Peyer's patch (tissue), 4 donors: ENCODE results near the gene CCDC81. TPM values are rescaled to one million over a fixed set of nuclear protein-coding genes. Genes with fewer than 3 reads are reported as not detected.

Experiments
- DNase-seq, 3 donors: peaks; one replicate each; pipeline ENCODE4 v3.0.0-alpha.2; 2017 to 2019
- H3K27ac ChIP-seq, 4 donors: fragments of 200-600 bp; sonication (generic); one replicate each; pipeline ENCODE4 v1.5.1; 2016 to 2019
- H3K27me3 ChIP-seq, 2 donors: fragments of 200-600 bp; sonication (generic); one replicate each; pipeline ENCODE4 v1.5.1; 2019
- H3K36me3 ChIP-seq, 3 donors: fragments of 200-600 bp; sonication (generic); one replicate each; pipeline ENCODE4 v1.5.1; 2016 to 2019
- H3K4me1 ChIP-seq, 4 donors: fragments of 200-600 bp; sonication (generic); one replicate each; pipeline ENCODE4 v1.5.1; 2016 to 2019
- H3K4me3 ChIP-seq, 4 donors: fragments of 200-600 bp; sonication (generic); 1 replicate in 3 of 4; 2 replicates in 1 of 4; pipeline ENCODE4 v1.5.1; 2016 to 2019; ENCODE audit warnings: mild to moderate bottlenecking in 1 of 4
- H3K9me3 ChIP-seq, 4 donors: fragments of 200-600 bp; sonication (generic); one replicate each; pipeline ENCODE4 v1.5.1; 2016 to 2019; ENCODE audit warnings: mild to moderate bottlenecking in 1 of 4
- CTCF ChIP-seq, 6 experiments: fragments of 450-650 bp in 4 of 6; fragments of 200-600 bp in 2 of 6; sonication (generic) in 1 of 6; IDR thresholded peaks; one replicate each; pipeline ENCODE4 v1.5.1; 2017 to 2019; ENCODE audit warnings: antibody characterized with exemption in 6 of 6, mild to moderate bottlenecking in 3 of 6, moderate library complexity in 1 of 6
- POLR2A ChIP-seq, 2 donors: fragments of 450-650 bp; IDR thresholded peaks; one replicate each; pipeline ENCODE4 v1.5.1; 2017; ENCODE audit warnings: antibody characterized with exemption in 2 of 2, mild to moderate bottlenecking in 2 of 2, moderate library complexity in 2 of 2
- total RNA-seq, 4 donors: library from RNA; depleted of rRNA; stranded (reverse); fragments of >200 nt; gene quantifications; one replicate each; pipeline ENCODE4 v1.1.0, GENCODE V29; 2016

CCDC81 gene
- total RNA-seq, 4 donors from 2014 or later, result 3.1 to 22.3 TPM; not detected in 2

GRCh38 chr11:86468169-86468568 is 93.5 kb downstream of the CCDC81 start:
- no peak for DNase-seq
- TF ChIP-seq CTCF (IDR thresholded peaks at IDR 0.05), result no peak
- TF ChIP-seq POLR2A (IDR thresholded peaks at IDR 0.05), result no peak

GRCh38 chr11:86469491-86470388 is 95.1 kb downstream of the CCDC81 start:
- no peak overlapping the region for H3K27ac ChIP-seq
- no peaks in the 10 kb centered on the region for H3K9me3 ChIP-seq
- no peaks in the 10 kb centered on the region for H3K36me3 ChIP-seq

More at GRCh38 chr11:86468169-86468568, 93.5 kb downstream of the CCDC81 start:
- Histone ChIP-seq H3K27me3 (no peaks in the 10 kb centered on the region), H3K9me3 (no peaks in the 10 kb centered on the region), H3K4me1 (no peaks in the 10 kb centered on the region), H3K4me3 (no peak overlapping the region), H3K36me3 (no peaks in the 10 kb centered on the region), H3K27ac (no peak overlapping the region)

More at GRCh38 chr11:86469491-86470388, 95.1 kb downstream of the CCDC81 start:
- Histone ChIP-seq H3K4me1 (peaks cover 0 to 4% (median 0%) of the 10 kb centered on the region in 4 donors), H3K27me3 (no peaks in the 10 kb centered on the region), H3K4me3 (no peak overlapping the region)
- no peak for DNase-seq
- TF ChIP-seq CTCF (IDR thresholded peaks at IDR 0.05), result no peak

Other genes starting within 250 kb of the CCDC81 start
- gene EED, start 130.1 kb upstream of the CCDC81 start, total RNA-seq, result 10 to 100 TPM; 15.7 to 26.4 (median 20.7) TPM
- gene HIKESHI, start 72.6 kb upstream of the CCDC81 start, total RNA-seq, result 10 to 100 TPM in 3 of 4 donors, 1 to 10 TPM in 1; 9.1 to 19.4 (median 15.6) TPM